Nephron progenitor cell (in vitro differentiated cells): Measurements from ENCODE around the gene COX18.

Experiments
- DNase-seq: peaks from one replicate; pipeline ENCODE4 v3.0.0; 2021
- H3K27ac Mint-ChIP-seq: 2 replicates; pipeline ENCODE4 v1.8.0; 2021; ENCODE audit warnings: mild to moderate bottlenecking, moderate library complexity, mixed read lengths
- H3K27me3 Mint-ChIP-seq: 2 replicates; pipeline ENCODE4 v1.8.0; 2021; ENCODE audit warnings: mild to moderate bottlenecking, low read depth, mixed read lengths; ENCODE audit not compliant: poor library complexity
- H3K36me3 Mint-ChIP-seq: 2 replicates; pipeline ENCODE4 v1.8.0; 2021; ENCODE audit warnings: low read depth, mixed read lengths
- H3K4me1 Mint-ChIP-seq: 2 replicates; pipeline ENCODE4 v1.8.0; 2021; ENCODE audit warnings: mixed read lengths
- H3K4me3 Mint-ChIP-seq: 2 replicates; pipeline ENCODE4 v1.8.0; 2021; ENCODE audit warnings: mild to moderate bottlenecking, moderate library complexity, mixed read lengths
- H3K9me3 Mint-ChIP-seq: 2 replicates; pipeline ENCODE4 v1.8.0; 2021; ENCODE audit warnings: mild to moderate bottlenecking, moderate library complexity, mixed read lengths
- CTCF ChIP-seq: fragments of 200-600 bp; sonication (generic); IDR thresholded peaks from 2 replicates; pipeline ENCODE4 v1.5.0; 2021; ENCODE audit warnings: antibody characterized with exemption

The COX18 gene

GRCh38 chr4:73098713-73099112 lies 29.2 kb upstream of the COX18 start:
- DNase-seq = no peak
- Mint-ChIP-seq H3K4me3 (no peak overlapping the region), H3K27me3 (peaks cover 3% of the 10 kb centered on the region), H3K27ac (peak overlapping the region; percentile 74), H3K36me3 (peaks cover 57% of the 10 kb centered on the region), H3K9me3 (no peaks in the 10 kb centered on the region), H3K4me1 (no peaks in the 10 kb centered on the region)
- TF ChIP-seq CTCF = no peak

- no peak overlapping the region for H3K4me3 Mint-ChIP-seq
- DNase-seq = no peak
- no peak overlapping the region for H3K27ac Mint-ChIP-seq
- TF ChIP-seq CTCF = no peak
- H3K9me3 Mint-ChIP-seq = no peaks in the 10 kb centered on the region
- no peaks in the 10 kb centered on the region for H3K4me1 Mint-ChIP-seq
- H3K27me3 Mint-ChIP-seq = peaks cover 3% of the 10 kb centered on the region
- peaks cover 57% of the 10 kb centered on the region for H3K36me3 Mint-ChIP-seq
Measured at GRCh38 chr4:73098016-73098415, 28.5 kb upstream of the COX18 start.

GRCh38 chr4:73092868-73093267 lies 23.4 kb upstream of the COX18 start:
- Mint-ChIP-seq H3K9me3 (no peaks in the 10 kb centered on the region), H3K27me3 (no peaks in the 10 kb centered on the region), H3K36me3 (peaks cover 44% of the 10 kb centered on the region), H3K27ac (no peak overlapping the region), H3K4me1 (peaks cover 6% of the 10 kb centered on the region), H3K4me3 (no peak overlapping the region)
- DNase-seq = no peak
- TF ChIP-seq CTCF = no peak

- Mint-ChIP-seq H3K4me1 (peaks cover 6% of the 10 kb centered on the region), H3K27ac (peak overlapping the region; percentile 56), H3K27me3 (no peaks in the 10 kb centered on the region), H3K9me3 (no peaks in the 10 kb centered on the region), H3K4me3 (no peak overlapping the region), H3K36me3 (peaks cover 37% of the 10 kb centered on the region)
- no peak for TF ChIP-seq CTCF
- DNase-seq = no peak
Measured at GRCh38 chr4:73090738-73091137, 21.2 kb upstream of the COX18 start.

- Mint-ChIP-seq H3K4me3 (no peak overlapping the region), H3K36me3 (peaks cover 49% of the 10 kb centered on the region), H3K9me3 (no peaks in the 10 kb centered on the region), H3K4me1 (peaks cover 6% of the 10 kb centered on the region), H3K27ac (no peak overlapping the region), H3K27me3 (no peaks in the 10 kb centered on the region)
- TF ChIP-seq CTCF = no peak
- DNase-seq = no peak
Measured at GRCh38 chr4:73087871-73088270, 18.4 kb upstream of the COX18 start.

- H3K27ac Mint-ChIP-seq = no peak overlapping the region
- peaks cover 3% of the 10 kb centered on the region for H3K4me1 Mint-ChIP-seq
- H3K27me3 Mint-ChIP-seq = peaks cover 2% of the 10 kb centered on the region
- no peaks in the 10 kb centered on the region for H3K9me3 Mint-ChIP-seq
- TF ChIP-seq CTCF = no peak
- DNase-seq = no peak
- H3K4me3 Mint-ChIP-seq = no peak overlapping the region
- peaks cover 52% of the 10 kb centered on the region for H3K36me3 Mint-ChIP-seq
Measured at GRCh38 chr4:73086095-73086868, 16.8 kb upstream of the COX18 start.
